Occipital lobe (tissue), 2 donors: ENCODE data around the gene NFIB. TPM values are rescaled to one million over a fixed set of nuclear protein-coding genes. Genes with fewer than 3 reads are reported as not detected.

Experiments
- DNase-seq: peaks from one replicate; lab custom pipeline; 2025; lab: John Stamatoyannopoulos, UW
- total RNA-seq: library from RNA; depleted of rRNA; stranded (reverse); fragments of >200 nt; gene quantifications from one replicate; pipeline ENCODE4 v1.2.3, GENCODE V29; 2014

The NFIB gene
- total RNA-seq, 1 donor from 2014 or later, result 159 TPM

DNA sequence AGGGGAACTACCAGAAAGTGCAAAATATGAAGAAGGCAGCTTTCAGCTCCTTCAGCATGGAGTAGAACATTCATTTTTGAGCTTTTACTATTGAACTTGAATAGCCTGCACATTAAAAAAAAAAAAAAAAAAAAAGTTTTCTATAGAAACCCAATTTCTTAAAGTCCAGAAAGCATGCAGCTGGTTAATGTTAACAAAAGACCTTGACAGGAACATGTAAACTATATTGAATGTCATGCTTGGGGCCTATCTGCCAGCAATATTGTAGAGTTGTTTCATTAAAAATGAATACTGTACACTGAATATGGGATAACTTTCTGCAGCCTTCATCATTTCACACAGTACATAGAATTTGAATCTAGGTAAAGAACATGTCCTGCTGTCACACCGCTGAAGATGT, 230.6 kb downstream of the NFIB start:
- DNase-seq, result no peak

- no peak for DNase-seq
These were observed 231.2 kb downstream of the NFIB start for GRCh38 chr9:14082732-14083131.

GRCh38 chr9:14081745-14082144, 232.2 kb downstream of the NFIB start:
- DNase-seq, result no peak

DNA sequence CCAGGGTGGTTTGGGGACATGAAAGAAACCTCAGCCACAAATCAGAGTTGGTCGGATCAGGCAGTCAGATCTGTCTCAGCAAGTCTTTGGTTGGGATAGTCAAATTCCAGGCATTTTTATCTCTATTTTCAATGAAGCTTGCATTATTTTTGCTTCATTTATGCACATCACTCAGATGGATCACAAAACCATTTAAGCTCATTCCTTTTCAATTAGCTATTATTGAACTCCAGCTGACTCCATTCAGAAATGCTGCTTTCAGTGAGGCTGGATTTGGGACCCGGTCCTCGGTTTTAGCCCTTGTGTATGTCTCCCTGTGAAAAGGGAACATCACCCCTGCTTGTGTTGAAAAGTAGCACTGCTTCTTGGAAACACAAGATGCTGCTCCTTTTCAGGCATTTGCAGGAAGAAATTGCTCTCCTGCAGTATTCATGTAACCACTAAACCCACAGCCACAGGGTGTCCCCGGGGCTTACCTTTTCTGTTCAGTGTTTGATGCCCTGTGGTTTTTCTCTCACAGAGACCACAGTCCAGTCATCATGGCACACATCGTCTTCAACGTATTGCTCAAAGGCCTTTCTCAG, 232.9 kb downstream of the NFIB start:
- DNase-seq, result no peak

DNA sequence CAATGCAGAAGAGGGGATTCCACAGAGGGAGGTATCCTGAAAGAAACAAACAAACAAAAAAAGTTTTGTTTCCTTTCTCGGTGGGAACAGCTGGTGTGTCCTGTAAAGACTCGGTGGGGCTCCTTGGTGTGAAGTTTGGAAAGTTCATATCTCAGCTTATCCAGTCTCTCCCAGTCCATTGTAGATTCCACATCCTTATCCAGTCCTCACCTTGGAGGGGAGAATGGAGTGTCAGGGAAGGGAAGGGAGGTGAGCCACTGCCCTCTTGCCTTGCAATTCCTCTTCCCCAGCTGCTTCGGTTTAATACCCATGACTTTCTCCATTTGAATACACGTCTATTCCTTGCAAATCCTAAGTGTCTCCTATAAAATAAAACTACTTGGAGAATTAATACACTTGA, 234.5 kb downstream of the NFIB start:
- no peak for DNase-seq

GRCh38 chr9:14077672-14078071, 236.3 kb downstream of the NFIB start:
- DNase-seq, result no peak

- no peak for DNase-seq
These were observed 238.7 kb downstream of the NFIB start for GRCh38 chr9:14075218-14075617.

GRCh38 chr9:14072850-14073249, 241.1 kb downstream of the NFIB start:
- DNase-seq, result no peak

DNA sequence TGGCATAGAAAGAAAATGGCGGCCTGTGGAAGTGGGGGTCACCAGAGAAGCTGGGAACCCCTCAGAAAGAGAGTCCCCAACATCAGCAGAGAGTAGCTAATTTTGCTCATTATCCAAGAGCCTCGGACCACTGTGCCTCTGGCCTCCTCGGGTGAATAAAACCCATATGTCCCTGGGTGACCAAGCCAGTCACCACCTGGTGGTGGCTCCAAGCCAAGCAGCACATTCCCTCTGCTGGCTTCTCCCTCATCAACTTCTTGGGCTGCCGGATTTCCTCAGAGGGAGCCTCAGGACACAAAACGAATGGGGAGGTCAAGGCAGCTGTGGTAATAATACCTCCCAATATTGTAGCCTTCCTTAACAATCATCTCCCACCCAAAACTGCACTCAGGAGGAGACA, 242.5 kb downstream of the NFIB start:
- no peak for DNase-seq

DNA sequence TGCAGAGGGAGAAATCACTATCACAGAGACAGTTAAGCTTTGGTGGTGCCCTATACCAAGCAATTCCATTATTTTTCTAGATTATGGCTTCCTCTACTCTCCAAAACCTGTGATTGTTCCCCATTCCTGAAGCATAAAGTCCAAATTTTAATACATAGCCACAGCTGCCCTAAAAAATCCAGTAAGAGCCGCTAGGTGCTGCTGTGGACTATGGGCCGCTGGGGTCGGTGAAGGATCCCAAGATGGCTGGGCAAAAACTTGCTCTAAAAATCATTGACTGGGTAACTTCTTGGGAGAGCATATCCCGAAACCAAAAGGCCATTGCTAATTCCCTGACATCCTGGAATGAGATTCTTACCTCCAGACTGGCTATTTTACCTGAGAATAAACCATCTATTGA, 245.3 kb downstream of the NFIB start:
- DNase-seq, result no peak

- DNase-seq, result no peak
These were observed 247.1 kb downstream of the NFIB start for GRCh38 chr9:14066831-14067230.

GRCh38 chr9:14066032-14066431, 247.9 kb downstream of the NFIB start:
- no peak for DNase-seq

DNA sequence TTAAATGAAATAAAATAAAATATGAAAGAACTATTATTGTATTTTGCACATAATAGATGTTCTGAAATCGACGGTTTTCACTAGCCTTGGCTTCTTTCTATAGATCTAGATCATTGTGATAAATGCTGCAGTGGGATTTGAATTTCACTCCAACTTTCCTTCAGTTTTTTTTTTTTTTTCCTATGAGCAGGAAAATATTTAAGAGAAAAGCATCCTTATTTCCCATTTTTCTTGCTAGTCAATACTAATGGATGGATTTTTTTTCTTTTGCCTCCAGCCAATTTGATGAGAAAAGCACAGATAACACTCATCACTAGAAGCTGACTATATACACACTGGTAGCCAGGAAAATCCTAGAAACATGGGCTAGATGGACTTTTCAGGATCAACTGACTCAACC, 249.0 kb downstream of the NFIB start:
- DNase-seq, result no peak

DNA sequence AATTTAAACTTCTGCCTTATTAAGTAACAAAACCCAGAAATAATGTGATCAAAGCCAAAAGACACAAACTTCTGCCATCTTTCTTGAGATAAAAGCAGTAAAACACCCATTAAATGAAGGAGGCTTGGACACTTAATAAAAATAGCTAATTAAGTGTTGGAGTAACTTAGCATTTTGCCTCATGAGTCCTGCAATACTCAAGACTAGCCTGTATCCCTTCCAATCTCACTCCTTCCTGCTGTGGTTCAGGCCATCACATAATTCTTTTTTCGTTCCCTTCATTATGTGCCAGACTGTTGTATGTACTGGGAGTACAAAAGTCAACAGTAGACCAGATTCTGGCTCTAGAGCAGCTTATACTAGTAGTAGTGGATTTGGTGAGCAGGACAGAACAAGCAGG, 250.2 kb downstream of the NFIB start:
- DNase-seq, result no peak

- no peak for DNase-seq
These were observed 251.2 kb downstream of the NFIB start for GRCh38 chr9:14062586-14063221.

GRCh38 chr9:14061936-14062585, 251.9 kb downstream of the NFIB start:
- DNase-seq, result no peak

- DNase-seq, result no peak
These were observed 255.6 kb downstream of the NFIB start for GRCh38 chr9:14058325-14058688.

DNA sequence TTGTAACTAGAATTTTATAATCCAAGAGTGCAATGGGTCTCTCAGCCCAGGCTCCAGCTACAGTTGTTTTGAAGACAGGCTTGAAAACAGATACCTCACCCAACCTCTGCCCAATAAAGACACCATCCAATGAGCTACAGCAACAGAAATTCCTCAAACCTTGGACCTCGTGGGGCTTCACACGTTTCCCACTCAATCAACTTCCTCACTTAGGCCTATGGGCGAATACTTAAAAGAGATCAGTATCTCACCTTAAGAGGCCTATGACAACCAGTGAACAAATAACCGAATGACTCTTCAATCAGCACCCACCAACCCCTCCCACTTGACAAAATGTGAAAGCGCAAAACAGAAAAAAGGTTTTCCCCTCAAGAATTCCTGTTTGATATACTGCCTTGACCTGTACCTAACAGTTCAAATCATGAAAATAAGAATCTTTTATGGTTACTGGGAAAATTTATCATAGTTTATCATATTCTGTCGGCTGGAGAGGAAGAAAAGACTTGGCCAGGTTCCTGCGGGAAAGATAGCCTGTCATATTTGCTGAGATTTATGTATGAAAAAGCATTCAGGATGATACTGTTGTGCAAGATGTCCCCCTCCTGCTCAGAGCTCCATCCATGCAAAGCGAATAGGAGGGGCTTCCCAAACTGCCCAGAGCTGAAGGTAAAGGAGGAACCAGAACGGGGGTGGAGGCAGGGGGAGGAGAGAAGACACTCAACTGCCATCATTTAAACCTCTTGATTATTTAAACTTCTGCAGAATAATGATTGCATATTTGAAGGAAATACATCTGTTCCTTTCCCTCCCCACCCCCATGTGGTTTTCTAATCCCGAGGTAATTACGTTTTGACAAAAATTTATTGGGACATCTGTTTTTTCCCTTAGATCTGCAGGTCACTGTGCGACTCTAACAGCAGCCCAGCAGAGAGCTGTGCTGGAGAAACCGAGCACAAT, 256.3 kb downstream of the NFIB start:
- no peak for DNase-seq

- DNase-seq, result no peak
These were observed 257.6 kb downstream of the NFIB start for GRCh38 chr9:14056316-14056861.

DNA sequence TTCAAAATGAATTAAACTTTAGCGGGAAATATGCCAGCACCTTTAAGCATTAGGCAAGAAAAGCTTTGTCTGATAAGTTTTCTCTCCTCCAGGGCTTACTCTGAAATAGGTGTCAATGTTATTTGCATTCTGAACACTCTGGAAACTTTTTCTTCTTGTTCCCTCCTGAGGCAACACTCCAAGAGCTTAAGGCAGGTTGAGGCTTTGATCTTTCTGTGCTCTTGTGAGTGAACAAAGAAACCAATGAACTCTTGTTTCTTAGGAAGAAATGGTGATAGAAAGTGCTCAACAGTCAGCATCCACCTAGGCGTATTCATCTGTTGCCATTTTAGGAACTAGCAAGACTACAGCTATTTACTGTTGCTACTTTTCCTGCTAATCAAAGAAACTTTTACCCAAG, 259.8 kb downstream of the NFIB start:
- DNase-seq, result no peak

DNA sequence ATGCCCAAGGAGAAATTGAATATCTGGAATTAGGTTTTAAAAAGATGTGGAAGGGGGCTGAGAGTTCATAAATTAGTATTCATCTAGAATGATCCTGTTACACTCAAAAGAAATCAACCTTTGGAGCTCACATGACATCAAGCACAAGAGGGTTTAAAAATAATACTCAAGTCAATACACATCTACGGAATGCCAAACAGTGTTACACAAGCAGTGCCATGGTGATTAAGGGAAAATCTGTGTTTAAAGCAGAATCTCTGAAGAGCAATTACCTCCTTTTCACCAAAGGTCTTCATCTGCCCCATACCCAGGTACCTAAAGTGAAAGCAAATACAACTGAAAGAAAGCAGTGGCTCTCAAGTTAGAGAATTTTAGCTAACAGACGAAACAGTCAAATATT, 261.6 kb downstream of the NFIB start:
- no peak for DNase-seq

- DNase-seq, result no peak
These were observed 262.5 kb downstream of the NFIB start for GRCh38 chr9:14051419-14051818.
